GM21360 (cell line): Measurements from ENCODE around the gene STAMBPL1.
"Not testable (repeated sequence)": the region's sequence is repeated elsewhere in the genome, so short reads cannot be mapped to it uniquely, and the experiment has no call there.

Source experiments
- ATAC-seq: cut with Tn5 transposase; IDR thresholded peaks from one replicate; pipeline ENCODE4 v1.9.1; 2021; ENCODE audit warnings: mild to moderate bottlenecking, moderate library complexity; ENCODE audit not compliant: unreplicated experiment

The STAMBPL1 gene

GRCh38 chr10:88854684-88855083, 25.4 kb upstream of the STAMBPL1 start:
- no peak for ATAC-seq

- no peak for ATAC-seq
These were observed 22.2 kb upstream of the STAMBPL1 start for GRCh38 chr10:88857831-88858230.

- no peak for ATAC-seq
These were observed 21.6 kb upstream of the STAMBPL1 start for GRCh38 chr10:88858491-88858890.

GRCh38 chr10:88861036-88861435, 19.0 kb upstream of the STAMBPL1 start:
- no peak for ATAC-seq

- no peak for ATAC-seq
These were observed 14.7 kb upstream of the STAMBPL1 start for GRCh38 chr10:88865281-88865876.

- no peak for ATAC-seq
These were observed 13.6 kb upstream of the STAMBPL1 start for GRCh38 chr10:88866454-88866853.

GRCh38 chr10:88870089-88870488, 10.0 kb upstream of the STAMBPL1 start:
- ATAC-seq, result no peak

- ATAC-seq, result no peak
These were observed 6.3 kb upstream of the STAMBPL1 start for GRCh38 chr10:88873757-88874156.

- no peak for ATAC-seq
These were observed 5.8 kb upstream of the STAMBPL1 start for GRCh38 chr10:88874281-88874680.

GRCh38 chr10:88875081-88875480, 5.0 kb upstream of the STAMBPL1 start:
- no peak for ATAC-seq

- no peak for ATAC-seq
These were observed 2.7 kb upstream of the STAMBPL1 start for GRCh38 chr10:88877298-88877697.

GRCh38 chr10:88880282-88881076, 434 bp downstream of the STAMBPL1 start:
- peak; percentile 58 for ATAC-seq

GRCh38 chr10:88881320-88881719, 1.3 kb downstream of the STAMBPL1 start:
- ATAC-seq, result no peak

- ATAC-seq, result no peak
These were observed 2.0 kb downstream of the STAMBPL1 start for GRCh38 chr10:88881922-88882645.

GRCh38 chr10:88882646-88883447, 2.8 kb downstream of the STAMBPL1 start:
- not testable (repeated sequence) for ATAC-seq

- ATAC-seq, result no peak
These were observed 3.4 kb downstream of the STAMBPL1 start for GRCh38 chr10:88883448-88883809.

- no peak for ATAC-seq
These were observed 6.5 kb downstream of the STAMBPL1 start for GRCh38 chr10:88886557-88886956.

- no peak for ATAC-seq
These were observed 8.9 kb downstream of the STAMBPL1 start for GRCh38 chr10:88888810-88889445.

- peak; percentile 37 for ATAC-seq
These were observed 9.7 kb downstream of the STAMBPL1 start for GRCh38 chr10:88889559-88890337.
